Keratinocyte (primary cell): ENCODE results near the gene TELO2. TPM values are rescaled to one million over a fixed set of nuclear protein-coding genes. Genes with fewer than 3 reads are reported as not detected.

Experiments
- DNase-seq: peaks from one replicate; pipeline ENCODE4 v3.0.0-alpha.2; 2011; ENCODE audit warnings: low read depth, missing footprints, low spot score
- FAIRE-seq: peaks from 2 replicates; lab custom pipeline; 2011; peaks lifted over from hg19 to GRCh38; lab: Jason Lieb, UNC
- H2AFZ ChIP-seq: 2 replicates; pipeline ENCODE4 v1.6.0; 2012; ENCODE audit warnings: low read length, control low read depth, inconsistent platforms; ENCODE audit not compliant: control insufficient read depth
- H3K27ac ChIP-seq: 2 replicates; pipeline ENCODE4 v1.5.1; 2011; ENCODE audit warnings: low read length; ENCODE audit not compliant: control insufficient read depth, insufficient read depth
- H3K27me3 ChIP-seq: 3 replicates; pipeline ENCODE4 v1.6.0; 2011; ENCODE audit warnings: low read length; ENCODE audit not compliant: control insufficient read depth, insufficient read depth; ENCODE audit errors: extremely low read depth
- H3K36me3 ChIP-seq, 2 experiments: 2 replicates in 1 of 2; 3 replicates in 1 of 2; pipeline ENCODE4 v1.5.1; 2011; ENCODE audit warnings: low read length in 2 of 2, mild to moderate bottlenecking in 1 of 2; ENCODE audit not compliant: control insufficient read depth in 2 of 2, insufficient read depth in 2 of 2; ENCODE audit errors: extremely low read depth in 1 of 2
- H3K4me1 ChIP-seq: 3 replicates; pipeline ENCODE4 v1.5.1; 2011; ENCODE audit warnings: low read length; ENCODE audit not compliant: control insufficient read depth, insufficient read depth; ENCODE audit errors: extremely low read depth
- H3K4me2 ChIP-seq: 3 replicates; pipeline ENCODE4 v1.6.0; 2011; ENCODE audit warnings: low read depth, low read length; ENCODE audit not compliant: control insufficient read depth, insufficient read depth; ENCODE audit errors: extremely low read depth
- H3K4me3 ChIP-seq, 3 experiments: fragments of 200-600 bp in 1 of 3; sonication (generic) in 1 of 3; 2 replicates in 2 of 3; 3 replicates in 1 of 3; pipeline ENCODE4 v1.5.1; 2011 to 2016; ENCODE audit warnings: low read length in 3 of 3, mild to moderate bottlenecking in 3 of 3, control low read depth in 2 of 3, inconsistent platforms in 1 of 3, low read depth in 1 of 3, mixed read lengths in 1 of 3, mixed run types in 1 of 3, moderate library complexity in 1 of 3; ENCODE audit not compliant: control insufficient read depth in 2 of 3, insufficient read depth in 2 of 3; ENCODE audit errors: extremely low read depth in 1 of 3
- H3K79me2 ChIP-seq: 2 replicates; pipeline ENCODE4 v1.6.0; 2012; ENCODE audit warnings: low read length; ENCODE audit not compliant: control insufficient read depth, insufficient read depth
- H3K9ac ChIP-seq: 3 replicates; pipeline ENCODE4 v1.6.0; 2011; ENCODE audit warnings: low read length; ENCODE audit not compliant: control insufficient read depth, insufficient read depth; ENCODE audit errors: extremely low read depth
- H3K9me1 ChIP-seq: 3 replicates; pipeline ENCODE4 v1.6.0; 2011; ENCODE audit warnings: low read length; ENCODE audit not compliant: control insufficient read depth, insufficient read depth; ENCODE audit errors: extremely low read depth
- H3K9me3 ChIP-seq: 2 replicates; pipeline ENCODE4 v1.5.1; 2012; ENCODE audit warnings: low read depth, low read length; ENCODE audit not compliant: control insufficient read depth
- H4K20me1 ChIP-seq: 3 replicates; pipeline ENCODE4 v1.6.0; 2011; ENCODE audit warnings: low read length; ENCODE audit not compliant: control insufficient read depth, insufficient read depth; ENCODE audit errors: extremely low read depth
- CTCF ChIP-seq, 3 experiments: IDR thresholded peaks in 1 of 3; conservative IDR thresholded peaks in 1 of 3; optimal IDR thresholded peaks in 1 of 3; 2 replicates in 2 of 3; 3 replicates in 1 of 3; pipeline versions ENCODE3 to v1.5.1; 2011; ENCODE audit warnings: low read length in 3 of 3, mild to moderate bottlenecking in 3 of 3, moderate library complexity in 2 of 3, control low read depth in 1 of 3, inconsistent platforms in 1 of 3; ENCODE audit not compliant: insufficient read depth in 2 of 3; ENCODE audit errors: extremely low read depth in 1 of 3
- EZH2 ChIP-seq: IDR thresholded peaks from one replicate; pipeline ENCODE4 v1.6.1; 2012; ENCODE audit warnings: inconsistent platforms, mild to moderate bottlenecking, low read length, moderate library complexity
- dilution Hi-C: fragments of 300-500 bp; cut with MboI; formaldehyde crosslinking; loops from one replicate; pipeline ENCODE4 v1.7.0; 2020; ENCODE audit warnings: low sequenced_read_pairs; ENCODE audit not compliant: extremely low pct_ligation_motif_present
- polyA plus RNA-seq, 5 experiments: library from polyadenylated mRNA; depleted of rRNA in 3 of 5; stranded (reverse) in 3 of 5; stranded (forward) in 1 of 5; unstranded in 1 of 5; fragments of >200 nt; gene quantifications; 1 replicate in 1 of 5; 2 replicates in 3 of 5; 3 replicates in 1 of 5; pipeline versions ENCODE4 v1.2.1 to v1.2.3, GENCODE V29; 2011 to 2012; ENCODE audit warnings: missing spikeins in 2 of 5, low read depth in 1 of 5, low replicate concordance in 1 of 5

Gene TELO2
- polyA plus RNA-seq, 1 donor (not counting 4 experiments of a cell fraction or from before 2014, with no cell fraction given): 7.9 TPM

- dilution Hi-C loops: no loop called here
- FAIRE-seq: no peak
- H3K4me1 ChIP-seq: peaks cover 26% of the 10 kb centered on the region
Observed at GRCh38 chr16:1540556-1540855, 47.3 kb downstream of the TELO2 start.

GRCh38 chr16:1541293-1542165 lies 48.4 kb downstream of the TELO2 start:
- Histone ChIP-seq H3K27ac (no peak overlapping the region), H2AFZ (no peak overlapping the region), H4K20me1 (no peaks in the 10 kb centered on the region), H3K27me3 (no peaks in the 10 kb centered on the region), H3K79me2 (no peaks in the 10 kb centered on the region), H3K9me3 (no peaks in the 10 kb centered on the region), H3K9ac (no peak overlapping the region), H3K9me1 (no peaks in the 10 kb centered on the region), H3K4me1 (peaks cover 29% of the 10 kb centered on the region), H3K36me3 (peaks cover 0 to 6% of the 10 kb centered on the region in 2 experiments), H3K4me2 (no peak overlapping the region), H3K4me3 (no peak overlapping the region)
- TF ChIP-seq EZH2 (no peak), CTCF (optimal IDR thresholded peaks at IDR 0.05 in 1 of 3, IDR thresholded peaks at IDR 0.05 in 1 of 3, conservative IDR thresholded peaks at IDR 0.05 in 1 of 3; ENCODE audit: extremely low read depth in 1 of 3, insufficient read depth in 2 of 3, low read length in 3 of 3) (no peak)
- dilution Hi-C loops: no loop called here
- FAIRE-seq: no peak
- no peak for DNase-seq

More at GRCh38 chr16:1540556-1540855, 47.3 kb downstream of the TELO2 start:
- H3K4me2 ChIP-seq: no peak overlapping the region
- TF ChIP-seq EZH2 (no peak), CTCF (optimal IDR thresholded peaks at IDR 0.05 in 1 of 3, IDR thresholded peaks at IDR 0.05 in 1 of 3, conservative IDR thresholded peaks at IDR 0.05 in 1 of 3; ENCODE audit: extremely low read depth in 1 of 3, insufficient read depth in 2 of 3, low read length in 3 of 3) (no peak)
- no peak overlapping the region for H3K9ac ChIP-seq
- H3K9me1 ChIP-seq: no peaks in the 10 kb centered on the region
- no peak overlapping the region for H3K27ac ChIP-seq
- H3K79me2 ChIP-seq: no peaks in the 10 kb centered on the region
- peaks cover 0 to 9% of the 10 kb centered on the region in 2 experiments for H3K36me3 ChIP-seq
- no peaks in the 10 kb centered on the region for H3K27me3 ChIP-seq
- no peaks in the 10 kb centered on the region for H3K9me3 ChIP-seq
- no peak overlapping the region for H2AFZ ChIP-seq
- H4K20me1 ChIP-seq: no peaks in the 10 kb centered on the region
- DNase-seq: no peak
- no peak overlapping the region for H3K4me3 ChIP-seq
